Gastrocnemius medialis (tissue), 4 donors: ENCODE measurements around the gene ISG15.

Source experiments
- CTCF ChIP-seq, 5 experiments: fragments of 450-650 bp in 3 of 5; fragments of 200-600 bp in 2 of 5; sonication (generic) in 2 of 5; IDR thresholded peaks in 4 of 5; conservative IDR thresholded peaks in 1 of 5; 1 replicate in 4 of 5; 2 replicates in 1 of 5; pipeline ENCODE4 v1.5.1; 2016 to 2019; ENCODE audit warnings: antibody characterized with exemption in 5 of 5, mild to moderate bottlenecking in 3 of 5, moderate library complexity in 3 of 5
- POLR2A ChIP-seq, 2 donors: fragments of 450-650 bp; IDR thresholded peaks; one replicate each; pipeline ENCODE4 v1.6.1; 2017; ENCODE audit warnings: antibody characterized with exemption in 2 of 2, mild to moderate bottlenecking in 2 of 2, moderate library complexity in 2 of 2

GRCh38 chr1:1019122-1019999, 6.1 kb downstream of the ISG15 start:
- TF ChIP-seq POLR2A (IDR thresholded peaks at IDR 0.05) (peak; percentile 8 to 37), CTCF (IDR thresholded peaks at IDR 0.05 in 4 of 5, conservative IDR thresholded peaks at IDR 0.05 in 1 of 5) (peak; percentile 13 to 83 (median 53))
